H1 (cell line): Measurements from ENCODE around the gene GNB3.

Experiments
- CTCF ChIP-seq, 3 experiments: IDR thresholded peaks; 1 replicate in 2 of 3; 2 replicates in 1 of 3; pipeline versions ENCODE4 v1.5.1 to v1.6.1; 2011; ENCODE audit warnings: low read length in 3 of 3, mild to moderate bottlenecking in 3 of 3, inconsistent platforms in 2 of 3, low read depth in 1 of 3, moderate library complexity in 1 of 3; ENCODE audit not compliant: insufficient read depth in 1 of 3; ENCODE audit errors: control extremely low read depth in 1 of 3
- EP300 ChIP-seq, 2 experiments: IDR thresholded peaks; 1 replicate in 1 of 2; 2 replicates in 1 of 2; pipeline ENCODE4 v1.6.1; 2011 to 2012; ENCODE audit warnings: low read depth in 2 of 2, low read length in 2 of 2, mild to moderate bottlenecking in 2 of 2, borderline replicate concordance in 1 of 2, inconsistent platforms in 1 of 2, moderate library complexity in 1 of 2
- EZH2 ChIP-seq: fragments of 200-600 bp; sonication (generic); IDR thresholded peaks from 2 replicates; pipeline ENCODE4 v1.7.1; 2012; ENCODE audit warnings: low read depth, mild to moderate bottlenecking, moderate library complexity, low read length, inconsistent platforms; ENCODE audit not compliant: severe bottlenecking
- POLR2A ChIP-seq, 2 experiments: IDR thresholded peaks; 1 replicate in 1 of 2; 2 replicates in 1 of 2; pipeline ENCODE4 v1.6.1; 2011; ENCODE audit warnings: low read depth in 2 of 2, low read length in 2 of 2, mild to moderate bottlenecking in 2 of 2; ENCODE audit errors: control extremely low read depth in 1 of 2
- RNF2 ChIP-seq: fragments of 200-900, 300-1000 bp; sonication (generic); IDR thresholded peaks from 2 replicates; pipeline ENCODE4 v1.7.1; 2016; ENCODE audit warnings: borderline replicate concordance, low read depth, mild to moderate bottlenecking, antibody characterized with exemption, low read length; ENCODE audit not compliant: poor library complexity, severe bottlenecking; ENCODE audit errors: missing control alignments
- SIN3A ChIP-seq, 2 experiments: IDR thresholded peaks in 1 of 2; conservative IDR thresholded peaks in 1 of 2; 2 replicates each; pipeline ENCODE4 v1.6.1; 2011 to 2012; ENCODE audit warnings: low read length in 2 of 2, improper control_type of control experiment in 1 of 2, low read depth in 1 of 2, mild to moderate bottlenecking in 1 of 2

GRCh38 chr12:6824085-6824775 lies 16.5 kb upstream of the GNB3 start:
- TF ChIP-seq CTCF (IDR thresholded peaks at IDR 0.05; ENCODE audit: control extremely low read depth in 1 of 3, insufficient read depth in 1 of 3, low read depth in 1 of 3, low read length in 3 of 3) (peak in 1 of 3 experiments; percentile 6; a peak in 1 of 4 replicates), EZH2 (no peak), POLR2A (IDR thresholded peaks at IDR 0.05; ENCODE audit: control extremely low read depth in 1 of 2, low read depth in 2 of 2, low read length in 2 of 2) (no peak), RNF2 (no peak), EP300 (IDR thresholded peaks at IDR 0.05; ENCODE audit: borderline replicate concordance in 1 of 2, low read depth in 2 of 2, low read length in 2 of 2) (no peak), SIN3A (conservative IDR thresholded peaks at IDR 0.05 in 1 of 2, IDR thresholded peaks at IDR 0.05 in 1 of 2; ENCODE audit: low read depth in 1 of 2, low read length in 2 of 2) (no peak)
